K562 (cell line): ENCODE measurements around the gene COG3.

Experiments
- BRD4 ChIP-seq: fragments of 200-600 bp; sonication (generic); IDR thresholded peaks from 2 replicates; pipeline ENCODE4 v1.6.1; 2017; ENCODE audit warnings: inconsistent platforms
- CBX1 ChIP-seq: sonication (generic); IDR thresholded peaks from 2 replicates; pipeline ENCODE4 v1.6.1; 2016; ENCODE audit warnings: antibody characterized with exemption, low read depth, mild to moderate bottlenecking
- GATA2 ChIP-seq: sonication (generic); formaldehyde crosslinking; IDR thresholded peaks from 2 replicates; pipeline ENCODE4 v1.4.0; 2020; ENCODE audit warnings: mild to moderate bottlenecking, missing genetic modification reagents
- RBM14 ChIP-seq: fragments of 200-400 bp; formaldehyde crosslinking; IDR thresholded peaks from 2 replicates; pipeline ENCODE4 v1.6.1; 2018; ENCODE audit warnings: low read depth, mild to moderate bottlenecking, low read length, moderate library complexity, borderline replicate concordance; ENCODE audit not compliant: insufficient read depth
- ZBTB7A ChIP-seq: IDR thresholded peaks from 2 replicates; pipeline ENCODE4 v1.6.1; 2011; ENCODE audit warnings: low read depth, mild to moderate bottlenecking, low read length, moderate library complexity, borderline replicate concordance; ENCODE audit not compliant: control insufficient read depth
- ZC3H4 ChIP-seq: sonication (generic); formaldehyde crosslinking; IDR thresholded peaks from 2 replicates; pipeline ENCODE4 v1.9.0; 2021; ENCODE audit warnings: missing genetic modification reagents, borderline replicate concordance
- ZNF354B ChIP-seq: fragments of 250-450 bp; sonication (Bioruptor Pico); IDR thresholded peaks from 2 replicates; pipeline ENCODE4 v1.4.0; 2020

DNA sequence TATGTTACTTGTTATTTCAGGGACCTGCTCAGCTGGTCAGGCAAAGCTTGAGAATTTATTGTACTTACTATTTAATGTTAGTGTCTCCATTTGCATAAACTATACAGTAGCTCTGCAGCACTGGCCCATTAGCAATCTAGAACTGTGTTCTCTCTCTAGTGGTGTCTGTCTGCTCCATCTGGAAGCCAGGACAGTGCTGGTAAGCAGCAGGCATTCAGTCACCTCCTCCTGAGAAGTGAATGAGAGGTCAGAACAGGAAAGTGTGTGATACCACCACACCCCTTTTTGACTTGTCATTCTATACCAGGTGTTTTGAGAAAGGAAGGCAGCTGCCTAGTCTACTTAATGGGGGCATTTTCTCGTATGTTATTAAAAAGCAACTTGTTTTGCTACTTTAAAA lies 3.9 kb downstream of the COG3 start:
- TF ChIP-seq CBX1 (no peak), ZNF354B (CRISPR knock-in tag) (no peak), BRD4 (no peak), ZBTB7A (no peak), RBM14 (no peak), GATA2 (CRISPR knock-in tag) (no peak), ZC3H4 (no peak)
